SH-SY5Y (cell line): ENCODE results near the gene RXFP4.

Experiments
- GATA2 ChIP-seq: IDR thresholded peaks from 2 replicates; pipeline ENCODE4 v1.6.1; 2011; ENCODE audit warnings: mild to moderate bottlenecking, low read depth, low read length
- GATA3 ChIP-seq: IDR thresholded peaks from 2 replicates; pipeline ENCODE4 v1.6.1; 2011; ENCODE audit warnings: low read depth, mild to moderate bottlenecking, low read length, moderate library complexity

Gene RXFP4

GRCh38 chr1:155990005-155990739 lies 48.7 kb downstream of the RXFP4 start:
- TF ChIP-seq GATA3 (no peak), GATA2 (no peak)
